NT2/D1 (cell line): ENCODE measurements around the gene CYP27C1.
"Not testable (repeated sequence)": the region's sequence is repeated elsewhere in the genome, so short reads cannot be mapped to it uniquely, and the experiment has no call there.

ENCODE experiments used
- DNase-seq: peaks from one replicate; pipeline ENCODE4 v3.0.0-alpha.2; 2011; ENCODE audit warnings: low read depth, low spot score
- H3K27me3 ChIP-seq: 2 replicates; pipeline ENCODE4 v1.6.0; 2011; ENCODE audit warnings: mild to moderate bottlenecking; ENCODE audit not compliant: insufficient read length, insufficient read depth
- H3K36me3 ChIP-seq: 2 replicates; pipeline ENCODE4 v1.6.1; 2011; ENCODE audit warnings: mild to moderate bottlenecking, low read length, mixed read lengths; ENCODE audit not compliant: insufficient read depth, insufficient read length
- H3K4me1 ChIP-seq: 2 replicates; pipeline ENCODE4 v1.5.1; 2011; ENCODE audit not compliant: insufficient read depth, insufficient read length
- H3K4me3 ChIP-seq: 2 replicates; pipeline ENCODE4 v1.5.1; 2011; ENCODE audit warnings: low read depth; ENCODE audit not compliant: insufficient read length
- H3K9ac ChIP-seq: 2 replicates; pipeline ENCODE4 v1.6.0; 2011; ENCODE audit warnings: low read depth; ENCODE audit not compliant: insufficient read length
- H3K9me3 ChIP-seq: 2 replicates; pipeline ENCODE4 v1.5.1; 2011; ENCODE audit warnings: mild to moderate bottlenecking, low read length; ENCODE audit not compliant: insufficient read depth
- SUZ12 ChIP-seq: IDR thresholded peaks from 2 replicates; pipeline ENCODE4 v1.6.1; 2011; ENCODE audit not compliant: insufficient read length, insufficient read depth; ENCODE audit errors: extremely low read depth
- YY1 ChIP-seq: IDR thresholded peaks from 2 replicates; pipeline ENCODE4 v1.6.1; 2011; ENCODE audit not compliant: insufficient read length, insufficient read depth
- ZNF274 ChIP-seq: IDR thresholded peaks from 2 replicates; pipeline ENCODE4 v1.6.1; 2011; ENCODE audit warnings: mild to moderate bottlenecking, low read depth, low read length

CYP27C1 gene

DNA sequence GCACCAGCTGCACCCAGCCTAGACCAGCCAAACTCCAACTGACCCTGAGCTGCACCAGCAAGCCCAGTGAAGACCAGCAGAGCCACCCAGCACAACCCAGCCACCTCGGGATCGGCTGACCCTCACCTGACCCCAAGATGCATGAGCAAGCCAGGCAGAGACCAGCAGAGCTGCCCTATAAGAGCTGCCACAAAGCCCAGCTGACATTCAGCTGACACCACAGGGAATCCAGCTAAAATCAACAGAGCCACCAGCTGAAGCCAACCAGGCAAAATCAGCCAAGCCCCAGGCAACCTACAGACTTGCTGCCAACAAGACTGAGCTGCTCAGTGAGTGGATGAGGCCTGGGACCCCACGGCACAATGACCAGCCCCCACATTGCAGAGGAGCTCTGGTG, 54.6 kb downstream of the CYP27C1 start:
- DNase-seq: no peak
- Histone ChIP-seq H3K4me1 (peaks cover 4% of the 10 kb centered on the region), H3K9me3 (no peaks in the 10 kb centered on the region), H3K36me3 (no peaks in the 10 kb centered on the region), H3K9ac (no peak overlapping the region), H3K27me3 (peaks cover 2% of the 10 kb centered on the region), H3K4me3 (no peak overlapping the region)
- TF ChIP-seq SUZ12: no peak
- no peak for TF ChIP-seq ZNF274
- TF ChIP-seq YY1: no peak

- no peak for DNase-seq
- H3K36me3 ChIP-seq: no peaks in the 10 kb centered on the region
- TF ChIP-seq SUZ12: no peak
- no peak for TF ChIP-seq YY1
- no peak for TF ChIP-seq ZNF274
- no peak overlapping the region for H3K9ac ChIP-seq
- peaks cover 6% of the 10 kb centered on the region for H3K4me1 ChIP-seq
- no peaks in the 10 kb centered on the region for H3K9me3 ChIP-seq
- H3K27me3 ChIP-seq: peaks cover 2% of the 10 kb centered on the region
- no peak overlapping the region for H3K4me3 ChIP-seq
These were observed 55.1 kb downstream of the CYP27C1 start for GRCh38 chr2:127164761-127165538.

- no peak for DNase-seq
- Histone ChIP-seq H3K9ac (no peak overlapping the region), H3K4me3 (no peak overlapping the region), H3K27me3 (peaks cover 2% of the 10 kb centered on the region), H3K9me3 (no peaks in the 10 kb centered on the region), H3K4me1 (peaks cover 6% of the 10 kb centered on the region), H3K36me3 (no peaks in the 10 kb centered on the region)
- TF ChIP-seq YY1: no peak
These were observed 56.2 kb downstream of the CYP27C1 start for GRCh38 chr2:127163921-127164320.

DNA sequence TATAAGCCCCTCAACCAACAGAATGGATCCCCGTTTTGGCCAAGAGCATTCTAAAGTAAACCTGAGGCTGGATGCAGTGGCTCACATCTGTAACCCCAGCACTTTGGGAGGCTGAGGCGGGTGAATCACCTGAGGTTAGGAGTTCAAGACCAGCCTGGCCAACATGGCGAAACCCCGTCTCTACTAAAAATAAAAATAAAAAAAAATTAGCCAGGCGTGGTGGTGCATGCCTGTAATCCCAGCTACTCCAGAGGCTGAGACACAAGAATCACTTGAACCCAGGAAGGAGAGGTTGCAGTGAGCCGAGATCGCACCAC, 57.1 kb downstream of the CYP27C1 start:
- not testable (repeated sequence) for DNase-seq, H3K9me3 ChIP-seq, H3K27me3 ChIP-seq, H3K36me3 ChIP-seq, H3K4me1 ChIP-seq, H3K4me3 ChIP-seq, H3K9ac ChIP-seq

- Histone ChIP-seq H3K36me3 (no peaks in the 10 kb centered on the region), H3K27me3 (peaks cover 2% of the 10 kb centered on the region), H3K9ac (no peak overlapping the region), H3K4me1 (peaks cover 10% of the 10 kb centered on the region), H3K4me3 (no peak overlapping the region), H3K9me3 (no peaks in the 10 kb centered on the region)
- TF ChIP-seq YY1 (no peak), ZNF274 (no peak), SUZ12 (no peak)
- no peak for DNase-seq
These were observed 57.6 kb downstream of the CYP27C1 start for GRCh38 chr2:127162261-127163089.

GRCh38 chr2:127161176-127162136, 58.6 kb downstream of the CYP27C1 start:
- no peaks in the 10 kb centered on the region for H3K36me3 ChIP-seq
- TF ChIP-seq ZNF274 (no peak), YY1 (no peak), SUZ12 (no peak)
- H3K9me3 ChIP-seq: peaks cover 4% of the 10 kb centered on the region; the same call in 1 of the 2 replicates
- no peak for DNase-seq
- H3K27me3 ChIP-seq: peaks cover 2% of the 10 kb centered on the region
- no peak overlapping the region for H3K9ac ChIP-seq
- H3K4me3 ChIP-seq: no peak overlapping the region
- H3K4me1 ChIP-seq: peaks cover 10% of the 10 kb centered on the region

- TF ChIP-seq SUZ12: no peak
- no peak for TF ChIP-seq ZNF274
- no peak for TF ChIP-seq YY1
- no peaks in the 10 kb centered on the region for H3K36me3 ChIP-seq
- DNase-seq: no peak
- H3K9ac ChIP-seq: no peak overlapping the region
- peaks cover 2% of the 10 kb centered on the region for H3K27me3 ChIP-seq
- peaks cover 9% of the 10 kb centered on the region for H3K4me1 ChIP-seq
- peaks cover 6% of the 10 kb centered on the region; the same call in 1 of the 2 replicates for H3K9me3 ChIP-seq
- no peak overlapping the region for H3K4me3 ChIP-seq
These were observed 59.4 kb downstream of the CYP27C1 start for GRCh38 chr2:127160676-127161075.
